HCT116 (cell line): ENCODE data around the gene KMT2D. TPM values are rescaled to one million over a fixed set of nuclear protein-coding genes. Genes with fewer than 3 reads are reported as not detected.

ENCODE experiments used
- ATAC-seq: fragments of 200-7000 bp; cut with Tn5 transposase; 2 replicates; pipeline ENCODE4 v1.9.1; 2020; ENCODE audit warnings: mild to moderate bottlenecking, moderate library complexity
- BruUV-seq: library from RNA; stranded (reverse); fragments of 400-500 nt; replicated peaks from 2 replicates; lab custom pipeline; 2021; lab: Mats Ljungman, UMichigan
- CTCF ChIA-PET: fragments of 300-600 bp; sonication (Branson Sonifier 250); formaldehyde crosslinking; loops from one replicate; lab custom pipeline; 2021; ENCODE audit warnings: antibody characterized with exemption; lab: Charles Lee
- POLR2A ChIA-PET: fragments of 300-600, 350-600 bp; sonication (Branson Sonifier 250); formaldehyde crosslinking; loops from one replicate; lab custom pipeline; 2021; ENCODE audit warnings: antibody characterized with exemption; lab: Charles Lee
- RAD21 ChIA-PET, 2 experiments: fragments of 300-600 bp; sonication (Branson Sonifier 250); formaldehyde crosslinking; loops; one replicate each; lab custom pipeline; 2023; ENCODE audit warnings: low total read pairs in 2 of 2; ENCODE audit not compliant: uncharacterized antibody in 2 of 2, unreplicated experiment in 2 of 2, low non-redundant PET in 1 of 2; lab: Charles Lee
- DNase-seq: peaks from one replicate; pipeline ENCODE4 v3.0.0-alpha.2; 2010; ENCODE audit warnings: low read depth, low spot score
- H2AFZ ChIP-seq: fragments of 200-600 bp; shearing (Covaris generic), sonication (generic); 2 replicates; pipeline ENCODE4 v1.6.1; 2017; ENCODE audit warnings: low read depth, mixed run types, mixed read lengths, antibody characterized with exemption, low read length; ENCODE audit not compliant: poor library complexity, severe bottlenecking
- H3K27ac ChIP-seq: 2 replicates; pipeline ENCODE4 v1.5.1; 2012; ENCODE audit warnings: low read depth, low read length
- H3K27me3 ChIP-seq: fragments of 200-600 bp; sonication (generic); 2 replicates; pipeline ENCODE4 v1.6.1; 2016; ENCODE audit warnings: mixed run types, low read length, mixed read lengths; ENCODE audit not compliant: insufficient read depth
- H3K36me3 ChIP-seq, 2 experiments: fragments of 200-500 bp in 1 of 2; fragments of 200-600 bp in 1 of 2; sonication (Bioruptor generic) in 1 of 2; sonication (generic) in 1 of 2; 2 replicates each; pipeline versions ENCODE4 v1.5.1 to v1.6.1; 2014 to 2016; ENCODE audit warnings: low read length in 2 of 2, inconsistent platforms in 1 of 2, mixed read lengths in 1 of 2, mixed run types in 1 of 2; ENCODE audit not compliant: insufficient read depth in 2 of 2, control insufficient read depth in 1 of 2
- H3K4me1 ChIP-seq, 2 experiments: fragments of 200-600 bp in 1 of 2; sonication (generic) in 1 of 2; 2 replicates each; pipeline versions ENCODE4 v1.5.1 to v1.6.1; 2012 to 2017; ENCODE audit warnings: low read length in 2 of 2, inconsistent platforms in 1 of 2, mild to moderate bottlenecking in 1 of 2, mixed read lengths in 1 of 2, mixed run types in 1 of 2, moderate library complexity in 1 of 2; ENCODE audit not compliant: insufficient read depth in 2 of 2, control insufficient read depth in 1 of 2
- H3K4me2 ChIP-seq: fragments of 200-600 bp; sonication (generic); 2 replicates; pipeline ENCODE4 v1.6.1; 2017; ENCODE audit warnings: mixed run types, low read length, mixed read lengths
- H3K4me3 ChIP-seq, 2 experiments: fragments of 200-600 bp in 1 of 2; sonication (generic) in 1 of 2; replicated peaks in 1 of 2; 2 replicates each; pipeline ENCODE4 v1.5.1; 2011 to 2016; ENCODE audit warnings: low read length in 2 of 2, control low read depth in 1 of 2, low read depth in 1 of 2, mild to moderate bottlenecking in 1 of 2, mixed read lengths in 1 of 2, mixed run types in 1 of 2
- H3K79me2 ChIP-seq: fragments of 200-600 bp; sonication (generic); 2 replicates; pipeline ENCODE4 v1.6.1; 2017; ENCODE audit warnings: mild to moderate bottlenecking, mixed run types, low read length, moderate library complexity, mixed read lengths; ENCODE audit not compliant: insufficient read depth
- H3K9ac ChIP-seq: fragments of 200-600 bp; sonication (generic); 2 replicates; pipeline ENCODE4 v1.6.1; 2016; ENCODE audit warnings: low read length, mixed read lengths
- H3K9me2 ChIP-seq: fragments of 200-600 bp; sonication (generic), shearing (Covaris generic); 2 replicates; pipeline ENCODE4 v1.6.1; 2017; ENCODE audit warnings: mixed run types, mild to moderate bottlenecking, moderate library complexity; ENCODE audit not compliant: insufficient read depth
- H3K9me3 ChIP-seq, 2 experiments: fragments of 200-500 bp in 1 of 2; fragments of 200-600 bp in 1 of 2; sonication (Bioruptor generic) in 1 of 2; sonication (generic) in 1 of 2; 2 replicates each; pipeline ENCODE4 v1.6.1; 2014 to 2017; ENCODE audit warnings: low read length in 2 of 2, mixed read lengths in 2 of 2, inconsistent platforms in 1 of 2, low read depth in 1 of 2, mild to moderate bottlenecking in 1 of 2, mixed run types in 1 of 2, moderate library complexity in 1 of 2; ENCODE audit not compliant: control insufficient read depth in 1 of 2, insufficient read depth in 1 of 2
- H4K20me1 ChIP-seq: fragments of 200-600 bp; sonication (generic), shearing (Covaris generic); 2 replicates; pipeline ENCODE4 v1.6.1; 2017; ENCODE audit warnings: mixed run types, mild to moderate bottlenecking, moderate library complexity; ENCODE audit not compliant: insufficient read depth
- ATF3 ChIP-seq: IDR thresholded peaks from 2 replicates; pipeline ENCODE4 v1.6.1; 2012
- CBX3 ChIP-seq: IDR thresholded peaks from 2 replicates; pipeline ENCODE4 v1.6.1; 2012; ENCODE audit warnings: low read depth
- FOSL1 ChIP-seq: IDR thresholded peaks from 2 replicates; pipeline ENCODE4 v1.6.1; 2012; ENCODE audit warnings: low read depth
- SIN3A ChIP-seq: IDR thresholded peaks from 2 replicates; pipeline ENCODE4 v1.6.1; 2012; ENCODE audit warnings: low read depth
- intact Hi-C: fragments of 100-400 bp; cut with micrococcal nuclease; formaldehyde crosslinking; loops from 2 replicates; pipeline ENCODE4 v1.10.0; 2022
- total RNA-seq: library from RNA; stranded (reverse); gene quantifications from one replicate; pipeline ENCODE4 v1.2.1, GENCODE V29; 2021; ENCODE audit not compliant: unreplicated experiment
- TF ChIP-seq, protein P1 (sequence below): IDR thresholded peaks from 2 replicates; pipeline ENCODE4 v1.6.1; 2012; ENCODE audit warnings: low read depth

The KMT2D gene
- total RNA-seq, 1 experiment from 2014 or later: 71.3 TPM

- H2AFZ ChIP-seq: no peak overlapping the region
- peaks cover 6 to 23% of the 10 kb centered on the region in 2 experiments; a peak in 3 of 4 replicates for H3K4me1 ChIP-seq
- no peaks in the 10 kb centered on the region for H3K9me2 ChIP-seq
- H3K79me2 ChIP-seq: peaks cover 4% of the 10 kb centered on the region
- no peaks in the 10 kb centered on the region for H4K20me1 ChIP-seq
- no peak for TF ChIP-seq FOSL1
- TF ChIP-seq CBX3: no peak
- no peak for TF ChIP-seq ATF3
- TF ChIP-seq, protein P1, sequence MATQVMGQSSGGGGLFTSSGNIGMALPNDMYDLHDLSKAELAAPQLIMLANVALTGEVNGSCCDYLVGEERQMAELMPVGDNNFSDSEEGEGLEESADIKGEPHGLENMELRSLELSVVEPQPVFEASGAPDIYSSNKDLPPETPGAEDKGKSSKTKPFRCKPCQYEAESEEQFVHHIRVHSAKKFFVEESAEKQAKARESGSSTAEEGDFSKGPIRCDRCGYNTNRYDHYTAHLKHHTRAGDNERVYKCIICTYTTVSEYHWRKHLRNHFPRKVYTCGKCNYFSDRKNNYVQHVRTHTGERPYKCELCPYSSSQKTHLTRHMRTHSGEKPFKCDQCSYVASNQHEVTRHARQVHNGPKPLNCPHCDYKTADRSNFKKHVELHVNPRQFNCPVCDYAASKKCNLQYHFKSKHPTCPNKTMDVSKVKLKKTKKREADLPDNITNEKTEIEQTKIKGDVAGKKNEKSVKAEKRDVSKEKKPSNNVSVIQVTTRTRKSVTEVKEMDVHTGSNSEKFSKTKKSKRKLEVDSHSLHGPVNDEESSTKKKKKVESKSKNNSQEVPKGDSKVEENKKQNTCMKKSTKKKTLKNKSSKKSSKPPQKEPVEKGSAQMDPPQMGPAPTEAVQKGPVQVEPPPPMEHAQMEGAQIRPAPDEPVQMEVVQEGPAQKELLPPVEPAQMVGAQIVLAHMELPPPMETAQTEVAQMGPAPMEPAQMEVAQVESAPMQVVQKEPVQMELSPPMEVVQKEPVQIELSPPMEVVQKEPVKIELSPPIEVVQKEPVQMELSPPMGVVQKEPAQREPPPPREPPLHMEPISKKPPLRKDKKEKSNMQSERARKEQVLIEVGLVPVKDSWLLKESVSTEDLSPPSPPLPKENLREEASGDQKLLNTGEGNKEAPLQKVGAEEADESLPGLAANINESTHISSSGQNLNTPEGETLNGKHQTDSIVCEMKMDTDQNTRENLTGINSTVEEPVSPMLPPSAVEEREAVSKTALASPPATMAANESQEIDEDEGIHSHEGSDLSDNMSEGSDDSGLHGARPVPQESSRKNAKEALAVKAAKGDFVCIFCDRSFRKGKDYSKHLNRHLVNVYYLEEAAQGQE: no peak
- TF ChIP-seq SIN3A: no peak
- ATAC-seq: no peak
- H3K9ac ChIP-seq: no peak overlapping the region
- intact Hi-C loops: no loop called here
- H3K4me2 ChIP-seq: no peak overlapping the region
- no peak overlapping the region for H3K4me3 ChIP-seq
- H3K9me3 ChIP-seq: no peaks in the 10 kb centered on the region
- no TSS peak for BruUV-seq
- peaks cover 0 to 8% of the 10 kb centered on the region in 2 experiments; a peak in 2 of 4 replicates for H3K36me3 ChIP-seq
- CTCF ChIA-PET: interaction anchor here (1.7 kb wide), 1 partner anchor 17 kb away, joined by 6 read pairs; no protein-coding TSS in a partner anchor
- POLR2A ChIA-PET: interaction anchor here (1.0 to 1.2 kb wide), 2 partner anchors 17 to 25 kb away, joined by 3 to 4 read pairs; partner anchors contain the start of gene TUBA1B
- H3K27ac ChIP-seq: no peak overlapping the region
- H3K27me3 ChIP-seq: no peaks in the 10 kb centered on the region
- DNase-seq: no peak
- RAD21 ChIA-PET: no interaction called here
Measured at GRCh38 chr12:49105504-49106084, 45.0 kb upstream of the KMT2D start.
